AG09319 (cell line): ENCODE results near the gene TRPM5.

Experiments
- DNase-seq: peaks from one replicate; pipeline ENCODE4 v3.0.0-alpha.2; 2010; ENCODE audit warnings: low read depth; ENCODE audit errors: extremely low read depth
- CTCF ChIP-seq: IDR thresholded peaks from 2 replicates; pipeline ENCODE4 v1.5.1; 2011; ENCODE audit warnings: low read depth, mild to moderate bottlenecking, inconsistent platforms, low read length, moderate library complexity

Gene TRPM5

GRCh38 chr11:2415171-2415570, 29.1 kb downstream of the TRPM5 start:
- no peak for DNase-seq
- TF ChIP-seq CTCF: no peak

GRCh38 chr11:2414616-2415015, 29.7 kb downstream of the TRPM5 start:
- TF ChIP-seq CTCF: no peak
- no peak for DNase-seq

- no peak for DNase-seq
- no peak for TF ChIP-seq CTCF
Observed at GRCh38 chr11:2413742-2414579, 30.4 kb downstream of the TRPM5 start.

- TF ChIP-seq CTCF: no peak
- DNase-seq: no peak
Observed at GRCh38 chr11:2412323-2412722, 32.0 kb downstream of the TRPM5 start.

GRCh38 chr11:2411446-2412305, 32.6 kb downstream of the TRPM5 start:
- TF ChIP-seq CTCF: no peak

GRCh38 chr11:2410616-2411015, 33.7 kb downstream of the TRPM5 start:
- no peak for DNase-seq
- TF ChIP-seq CTCF: no peak

More at GRCh38 chr11:2411446-2412305, 32.6 kb downstream of the TRPM5 start:
- no peak for DNase-seq
